ENCODE results near the gene ADGRV1.

ADGRV1 gene

DNA sequence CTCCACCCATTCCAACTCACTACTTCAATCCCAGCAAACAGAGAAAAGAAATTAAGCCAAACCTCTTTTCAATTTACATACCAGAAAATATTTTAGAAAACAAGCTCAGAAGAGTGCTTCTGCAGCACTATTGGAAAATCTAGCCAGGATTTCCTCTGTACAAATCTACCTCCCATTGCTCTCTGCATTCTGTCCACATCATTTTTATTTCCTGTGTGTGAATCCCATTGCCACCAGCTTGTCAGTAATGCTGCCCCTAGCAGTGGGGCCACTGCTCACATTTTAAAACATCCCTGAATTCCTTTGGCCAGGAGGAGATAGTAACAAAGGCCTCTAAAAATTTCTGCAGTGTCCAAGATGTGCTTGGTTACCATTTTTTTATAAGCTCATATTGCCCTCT lies 592.0 kb downstream of the ADGRV1 start:
- no peak for DNase-seq

- DNase-seq = no peak
Measured at GRCh38 chr5:91151947-91152346, 593.4 kb downstream of the ADGRV1 start.

DNA sequence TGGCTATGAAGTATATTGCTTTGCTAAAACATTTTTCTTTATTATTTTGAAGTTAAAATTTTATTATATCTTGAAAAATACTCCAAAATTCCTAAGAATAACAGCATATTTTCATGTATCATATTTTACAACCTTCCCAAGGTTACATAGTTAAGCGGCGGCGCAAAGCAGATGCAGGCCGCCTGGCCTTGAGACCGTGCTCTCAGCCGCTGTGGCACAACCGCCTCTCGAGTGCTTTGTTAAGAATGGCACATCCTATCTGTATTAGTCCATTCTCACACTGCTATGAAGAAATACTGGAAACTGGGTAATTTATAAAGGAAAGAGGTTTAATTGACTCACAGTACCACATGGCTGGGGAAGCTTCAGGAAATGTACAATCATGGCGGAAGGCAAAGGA lies 595.7 kb downstream of the ADGRV1 start:
- no peak for DNase-seq

DNA sequence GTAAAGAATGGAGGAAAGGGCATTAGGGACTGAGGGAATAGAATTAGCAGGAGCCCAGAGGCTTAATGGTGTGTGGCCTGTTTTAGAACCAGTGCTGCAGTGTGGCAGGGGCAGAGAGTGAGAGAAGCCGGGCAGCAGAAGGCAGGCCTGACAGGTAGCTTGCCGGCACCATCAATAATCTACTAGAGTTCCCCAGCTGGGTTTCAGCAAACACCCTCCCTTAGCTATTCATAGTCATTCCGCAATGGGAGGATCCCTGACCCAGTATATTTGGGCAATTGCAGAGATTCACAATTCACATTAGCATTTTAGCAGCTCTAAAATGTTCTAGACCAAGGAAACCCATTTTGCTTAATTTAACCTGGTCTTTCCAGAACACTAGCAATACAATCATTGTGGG lies 596.7 kb downstream of the ADGRV1 start:
- no peak for DNase-seq

DNA sequence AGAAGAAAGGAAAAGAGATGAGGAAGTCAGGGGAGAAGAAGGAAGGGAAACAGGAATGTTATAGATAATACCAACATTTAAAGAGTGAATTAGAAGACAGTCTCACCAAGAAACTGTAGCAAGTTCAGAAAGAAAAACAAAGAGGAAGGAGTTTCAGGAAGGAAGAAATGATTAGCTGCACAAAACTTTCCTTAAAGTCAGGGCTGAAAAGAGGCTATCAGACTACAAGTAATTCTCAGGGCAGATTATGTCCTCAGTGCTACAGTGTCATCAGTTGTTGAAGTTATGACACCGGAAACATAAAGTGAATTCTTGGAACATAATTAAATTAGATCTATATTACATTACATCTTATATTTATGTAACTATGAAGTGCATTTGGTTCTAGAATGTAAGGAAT lies 597.6 kb downstream of the ADGRV1 start:
- no peak for DNase-seq

- no peak for DNase-seq
Measured at GRCh38 chr5:91158011-91158410, 599.4 kb downstream of the ADGRV1 start.

GRCh38 chr5:91159647-91160046 lies 601.0 kb downstream of the ADGRV1 start:
- DNase-seq = no peak

GRCh38 chr5:91160714-91161285 lies 602.2 kb downstream of the ADGRV1 start:
- DNase-seq = no peak

- DNase-seq = no peak
Measured at GRCh38 chr5:91162534-91163381, 604.2 kb downstream of the ADGRV1 start.

DNA sequence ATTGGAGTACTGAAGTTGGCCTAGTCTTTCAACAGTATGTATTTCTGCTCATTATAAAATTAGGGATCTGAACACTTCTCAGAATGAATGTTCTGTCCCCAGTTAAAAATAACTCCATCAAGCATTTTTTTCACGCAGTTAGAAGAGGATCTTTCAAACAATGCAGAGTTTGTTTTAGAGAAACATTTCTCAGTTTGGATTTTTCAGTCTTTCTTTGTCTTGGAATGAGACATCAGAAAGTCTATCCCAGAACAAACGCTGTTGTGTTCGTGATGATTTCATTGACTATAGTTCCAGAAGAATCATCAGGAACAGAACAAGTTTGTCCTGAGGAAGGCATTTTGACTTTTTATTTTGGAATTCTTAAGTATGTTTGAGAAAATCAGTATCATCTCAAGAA lies 605.8 kb downstream of the ADGRV1 start:
- DNase-seq = no peak

DNA sequence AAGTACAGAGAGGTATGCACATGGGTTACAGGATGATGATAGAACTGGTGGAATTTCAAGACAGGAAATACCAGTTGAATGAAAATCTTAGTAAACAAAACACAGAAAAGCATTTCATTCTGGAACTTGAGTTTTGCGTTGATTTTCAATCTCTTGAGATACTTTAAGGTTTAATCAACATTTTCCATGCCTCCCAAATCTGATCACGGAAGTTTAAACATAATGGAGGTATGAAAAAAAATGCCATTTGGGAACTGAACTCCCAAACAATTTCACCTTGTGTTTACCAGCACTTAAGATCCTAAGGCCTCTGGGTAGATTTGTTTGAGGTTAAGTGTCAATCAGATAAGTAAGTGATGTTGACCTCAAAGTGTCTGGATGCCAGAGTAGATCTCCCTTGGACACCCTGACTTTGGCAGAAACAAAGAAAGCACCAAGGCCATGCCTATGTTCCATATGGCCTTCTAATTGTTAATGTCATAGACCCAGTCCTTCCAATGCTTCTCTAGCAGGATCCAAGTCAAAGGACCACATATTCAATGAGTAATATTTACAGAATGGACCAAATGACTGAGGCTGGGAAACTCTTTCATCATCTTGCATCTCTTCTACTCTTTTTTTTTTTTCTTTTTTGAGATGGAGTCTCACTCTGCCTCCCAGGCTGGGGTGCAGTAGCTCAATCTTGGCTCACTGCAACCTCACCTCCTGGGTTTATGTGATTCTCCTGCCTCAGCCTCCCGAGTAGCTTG lies 607.6 kb downstream of the ADGRV1 start:
- DNase-seq = no peak

DNA sequence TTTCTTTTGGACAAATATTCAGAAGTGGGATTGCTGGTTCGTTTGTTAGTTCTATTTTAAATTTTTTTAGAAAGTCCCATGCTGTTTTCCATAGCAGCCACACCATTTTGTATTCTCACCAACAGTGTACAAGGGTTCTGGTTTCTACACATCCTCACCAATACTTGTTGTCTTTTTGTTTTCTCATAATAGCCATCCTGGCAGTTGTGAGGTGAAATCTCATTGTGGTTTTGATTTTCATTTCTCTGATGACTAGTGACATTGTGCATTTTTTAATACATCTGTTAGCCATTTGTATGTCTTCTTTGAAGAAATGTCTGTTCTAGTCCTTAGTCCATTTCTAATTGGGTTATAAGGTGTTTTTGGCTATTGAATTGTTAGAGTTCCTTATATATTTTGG lies 610.3 kb downstream of the ADGRV1 start:
- no peak for DNase-seq

DNA sequence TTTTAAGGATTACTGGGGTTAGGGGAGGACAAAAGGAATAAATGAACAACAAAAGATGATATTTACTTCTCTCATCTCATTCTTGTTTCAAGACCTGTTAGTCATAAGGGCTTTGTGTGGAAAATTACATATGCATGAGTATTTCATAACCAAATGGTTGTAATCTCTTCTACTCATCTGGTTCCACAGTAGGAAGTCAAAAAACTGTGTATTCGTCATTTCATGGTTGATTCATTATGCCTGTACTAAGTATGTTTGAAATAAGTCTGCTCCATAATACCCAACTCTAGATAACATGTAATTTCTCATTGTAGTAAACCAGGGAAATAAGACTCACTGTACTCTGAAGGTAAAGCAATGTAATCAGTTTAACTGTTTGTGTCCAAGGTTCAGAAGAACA lies 611.7 kb downstream of the ADGRV1 start:
- no peak for DNase-seq

DNA sequence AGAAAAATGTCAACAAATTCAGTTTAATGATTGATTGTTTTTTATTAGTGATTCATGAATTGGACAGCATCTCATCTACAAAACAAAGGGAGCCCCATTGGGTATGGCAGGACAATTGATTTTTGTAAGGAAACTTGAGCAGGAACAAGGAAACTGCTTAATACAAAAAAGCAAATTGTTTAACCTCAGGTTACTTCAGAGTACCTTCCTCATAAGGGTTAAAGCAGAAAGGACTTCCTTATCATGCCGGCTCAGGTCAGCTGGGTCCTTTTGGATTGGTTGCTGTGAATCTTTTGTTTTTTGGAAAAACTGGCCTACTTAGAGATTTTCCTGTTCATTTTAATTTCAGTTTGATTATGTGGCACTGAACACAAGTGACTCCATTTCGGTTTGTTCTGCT lies 612.7 kb downstream of the ADGRV1 start:
- DNase-seq = no peak

DNA sequence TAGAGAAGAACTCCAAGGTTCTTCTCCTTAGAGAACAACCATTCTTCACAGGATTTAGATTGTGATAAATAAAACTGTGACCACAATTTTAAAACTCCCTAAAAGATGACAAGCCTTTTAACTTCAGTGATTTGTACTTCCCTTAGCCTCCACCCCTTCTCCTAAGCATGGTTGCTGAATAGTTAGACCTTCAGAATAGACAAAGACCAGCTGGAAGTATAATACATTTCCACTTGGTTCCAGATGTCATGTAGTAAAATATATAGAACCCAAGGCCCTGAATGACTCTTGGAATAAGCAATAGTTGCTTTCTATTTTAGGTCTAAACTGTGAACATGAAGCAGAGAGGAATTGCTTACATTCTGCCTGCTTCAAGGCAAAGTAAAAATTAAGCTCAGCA lies 615.8 kb downstream of the ADGRV1 start:
- no peak for DNase-seq

- no peak for DNase-seq
Measured at GRCh38 chr5:91175708-91176107, 617.1 kb downstream of the ADGRV1 start.

- no peak for DNase-seq
Measured at GRCh38 chr5:91176288-91177016, 617.9 kb downstream of the ADGRV1 start.

GRCh38 chr5:91177085-91177484 lies 618.5 kb downstream of the ADGRV1 start:
- DNase-seq = no peak

DNA sequence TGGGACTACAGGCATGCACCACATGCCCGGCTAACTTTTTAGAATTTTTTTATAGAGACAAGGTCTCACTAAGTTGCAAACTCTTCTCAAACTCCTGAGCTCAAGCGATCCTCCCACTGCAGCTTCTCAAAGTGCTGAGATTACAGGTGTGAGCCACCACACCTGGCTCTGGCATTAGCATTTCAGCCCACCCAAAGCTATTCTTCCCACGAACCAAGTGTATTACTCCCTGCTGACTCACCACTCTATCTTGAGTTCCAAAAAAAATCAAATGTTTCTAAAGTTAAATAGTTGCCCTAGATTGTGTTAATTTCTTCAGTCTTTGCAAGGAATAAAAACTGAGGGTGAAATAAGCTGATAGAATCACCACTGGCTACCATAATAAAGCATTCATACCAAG lies 619.0 kb downstream of the ADGRV1 start:
- DNase-seq = no peak

- no peak for DNase-seq
Measured at GRCh38 chr5:91178461-91178860, 619.9 kb downstream of the ADGRV1 start.

GRCh38 chr5:91179018-91179417 lies 620.4 kb downstream of the ADGRV1 start:
- DNase-seq = no peak

GRCh38 chr5:91180506-91180905 lies 621.9 kb downstream of the ADGRV1 start:
- no peak for DNase-seq

GRCh38 chr5:91182763-91183162 lies 624.2 kb downstream of the ADGRV1 start:
- DNase-seq = no peak
